ENCODE measurements around the gene FBLL1. TPM values are rescaled to one million over a fixed set of nuclear protein-coding genes. Genes with fewer than 3 reads are reported as not detected.

The FBLL1 gene
- total and polyA plus RNA-seq, 9 of the 15 experiments (the other 6 are each of a cell fraction or from before 2014, with no cell fraction given), result not detected

GRCh38 chr5:168578538-168579487 lies 49.7 kb downstream of the FBLL1 start, which contains the start of gene PANK3 (continued):
- TF ChIP-seq HNRNPK (IDR thresholded peaks at IDR 0.05; ENCODE audit: low read depth, low read length, poor library complexity, severe bottlenecking), result no peak
- TF ChIP-seq, protein P1, sequence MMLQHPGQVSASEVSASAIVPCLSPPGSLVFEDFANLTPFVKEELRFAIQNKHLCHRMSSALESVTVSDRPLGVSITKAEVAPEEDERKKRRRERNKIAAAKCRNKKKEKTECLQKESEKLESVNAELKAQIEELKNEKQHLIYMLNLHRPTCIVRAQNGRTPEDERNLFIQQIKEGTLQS (IDR thresholded peaks at IDR 0.05), result no peak
- TF ChIP-seq, protein P1 (CRISPR knock-in tag; conservative IDR thresholded peaks at IDR 0.05), result no peak
- TF ChIP-seq TCFL5 (CRISPR knock-in tag; conservative IDR thresholded peaks at IDR 0.05), result no peak
- TF ChIP-seq POLR2G (IDR thresholded peaks at IDR 0.05; ENCODE audit: low read depth, low read length), result peak; percentile 98
- TF ChIP-seq KDM4B (IDR thresholded peaks at IDR 0.05; ENCODE audit: borderline replicate concordance in 2 of 2, low read depth in 1 of 2), result no peak
- TF ChIP-seq SRF (CRISPR knock-in tag; IDR thresholded peaks at IDR 0.05), result no peak
- 0 out of 2 replicates have a peak, but pooled peaks have one; percentile 52 for TF ChIP-seq ZNF780A (CRISPR knock-in tag; IDR thresholded peaks at IDR 0.05)
- TF ChIP-seq ZNF407 (IDR thresholded peaks at IDR 0.05; ENCODE audit: low read depth), result no peak
- TF ChIP-seq BRF2 (IDR thresholded peaks at IDR 0.05; ENCODE audit: borderline replicate concordance, insufficient read depth, insufficient read length), result no peak
- TF ChIP-seq CBX1 (IDR thresholded peaks at IDR 0.05; ENCODE audit: low read depth), result peak; percentile 58; the same call in 1 of the 2 replicates

Measured in K562 (cell line).